GM12875 (cell line): ENCODE measurements around the gene NCAPD3.
A peak's percentile ranks its signal among the peaks of the same experiment; 100 is the strongest.

Source experiments
- H3K4me3 ChIP-seq: one replicate; pipeline ENCODE4 v1.5.1; 2011; ENCODE audit warnings: low read depth, low read length, control low read depth
- CTCF ChIP-seq: IDR thresholded peaks from 2 replicates; pipeline ENCODE4 v1.5.1; 2011; ENCODE audit warnings: low read depth, mild to moderate bottlenecking, control low read depth, inconsistent platforms, low read length, moderate library complexity, borderline replicate concordance; ENCODE audit not compliant: insufficient read depth

NCAPD3 gene

GRCh38 chr11:134267966-134268365 is 44.2 kb upstream of the NCAPD3 start:
- no peak for TF ChIP-seq CTCF
- H3K4me3 ChIP-seq = no peak overlapping the region

GRCh38 chr11:134267461-134267860 is 43.7 kb upstream of the NCAPD3 start:
- H3K4me3 ChIP-seq = no peak overlapping the region
- no peak for TF ChIP-seq CTCF

- H3K4me3 ChIP-seq = no peak overlapping the region
- TF ChIP-seq CTCF = no peak
These were observed 43.1 kb upstream of the NCAPD3 start for GRCh38 chr11:134266841-134267251.

- H3K4me3 ChIP-seq = no peak overlapping the region
- TF ChIP-seq CTCF = no peak
These were observed 42.7 kb upstream of the NCAPD3 start for GRCh38 chr11:134266440-134266839.

- no peak for TF ChIP-seq CTCF
- H3K4me3 ChIP-seq = no peak overlapping the region
These were observed 41.4 kb upstream of the NCAPD3 start for GRCh38 chr11:134264966-134265764.

- H3K4me3 ChIP-seq = no peak overlapping the region
- TF ChIP-seq CTCF = peak; percentile 59; the same call in 1 of the 2 replicates
These were observed 38.1 kb upstream of the NCAPD3 start for GRCh38 chr11:134261626-134262488.

- no peak for TF ChIP-seq CTCF
- no peak overlapping the region for H3K4me3 ChIP-seq
These were observed 37.2 kb upstream of the NCAPD3 start for GRCh38 chr11:134260983-134261382.
